Subcutaneous adipose tissue (tissue), 4 donors: ENCODE measurements around the gene ZSCAN32. TPM values are rescaled to one million over a fixed set of nuclear protein-coding genes. Genes with fewer than 3 reads are reported as not detected.

ENCODE experiments used
- total RNA-seq, 4 donors: library from RNA; depleted of rRNA; stranded (reverse); fragments of >200 nt; gene quantifications; one replicate each; pipeline ENCODE4 v1.1.0, GENCODE V29; 2016
- TF ChIP-seq, protein P1 (sequence below): fragments of 450-650 bp; IDR thresholded peaks from one replicate; pipeline ENCODE4 v1.5.1; 2016; ENCODE audit warnings: low read depth, mild to moderate bottlenecking, control low read depth, antibody characterized with exemption, moderate library complexity

Gene ZSCAN32
- total RNA-seq, 4 donors from 2014 or later = 9.0 to 15.4 (median 11.2) TPM

DNA sequence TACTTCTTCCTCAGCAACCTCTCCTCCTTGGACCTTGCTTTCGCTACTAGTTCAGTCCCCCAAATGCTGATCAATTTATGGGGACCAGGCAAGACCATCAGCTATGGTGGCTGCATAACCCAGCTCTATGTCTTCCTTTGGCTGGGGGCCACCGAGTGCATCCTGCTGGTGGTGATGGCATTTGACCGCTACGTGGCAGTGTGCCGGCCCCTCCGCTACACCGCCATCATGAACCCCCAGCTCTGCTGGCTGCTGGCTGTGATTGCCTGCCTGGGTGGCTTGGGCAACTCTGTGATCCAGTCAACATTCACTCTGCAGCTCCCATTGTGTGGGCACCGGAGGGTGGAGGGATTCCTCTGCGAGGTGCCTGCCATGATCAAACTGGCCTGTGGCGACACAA is 44.7 kb downstream of the ZSCAN32 start:
- TF ChIP-seq, protein P1, sequence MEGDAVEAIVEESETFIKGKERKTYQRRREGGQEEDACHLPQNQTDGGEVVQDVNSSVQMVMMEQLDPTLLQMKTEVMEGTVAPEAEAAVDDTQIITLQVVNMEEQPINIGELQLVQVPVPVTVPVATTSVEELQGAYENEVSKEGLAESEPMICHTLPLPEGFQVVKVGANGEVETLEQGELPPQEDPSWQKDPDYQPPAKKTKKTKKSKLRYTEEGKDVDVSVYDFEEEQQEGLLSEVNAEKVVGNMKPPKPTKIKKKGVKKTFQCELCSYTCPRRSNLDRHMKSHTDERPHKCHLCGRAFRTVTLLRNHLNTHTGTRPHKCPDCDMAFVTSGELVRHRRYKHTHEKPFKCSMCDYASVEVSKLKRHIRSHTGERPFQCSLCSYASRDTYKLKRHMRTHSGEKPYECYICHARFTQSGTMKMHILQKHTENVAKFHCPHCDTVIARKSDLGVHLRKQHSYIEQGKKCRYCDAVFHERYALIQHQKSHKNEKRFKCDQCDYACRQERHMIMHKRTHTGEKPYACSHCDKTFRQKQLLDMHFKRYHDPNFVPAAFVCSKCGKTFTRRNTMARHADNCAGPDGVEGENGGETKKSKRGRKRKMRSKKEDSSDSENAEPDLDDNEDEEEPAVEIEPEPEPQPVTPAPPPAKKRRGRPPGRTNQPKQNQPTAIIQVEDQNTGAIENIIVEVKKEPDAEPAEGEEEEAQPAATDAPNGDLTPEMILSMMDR = no peak

DNA sequence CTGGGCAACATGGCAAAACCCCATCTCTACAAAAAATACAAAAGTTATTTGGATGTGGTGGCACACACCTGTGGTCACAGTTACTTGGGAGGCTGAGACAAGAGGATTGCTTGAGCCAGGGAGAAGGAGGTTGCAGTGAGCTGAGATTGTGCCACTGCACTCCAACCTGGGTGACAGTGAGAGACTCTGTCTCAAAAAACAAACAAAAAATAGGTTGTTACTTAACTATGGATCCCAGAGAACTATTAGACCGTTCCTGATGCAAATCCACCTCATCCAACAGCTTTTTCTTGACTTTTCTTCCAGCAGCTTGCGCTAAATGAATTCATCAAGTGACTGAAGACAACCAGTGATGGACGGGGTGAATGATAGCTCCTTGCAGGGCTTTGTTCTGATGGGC is 45.2 kb downstream of the ZSCAN32 start, which contains the start of gene OR2C1:
Gene OR2C1 (plus strand): TSS at position 301 of the 400 bp plus-strand sequence. CDS start 52 bp downstream, at position 353.
- TF ChIP-seq, protein P1 = no peak

DNA sequence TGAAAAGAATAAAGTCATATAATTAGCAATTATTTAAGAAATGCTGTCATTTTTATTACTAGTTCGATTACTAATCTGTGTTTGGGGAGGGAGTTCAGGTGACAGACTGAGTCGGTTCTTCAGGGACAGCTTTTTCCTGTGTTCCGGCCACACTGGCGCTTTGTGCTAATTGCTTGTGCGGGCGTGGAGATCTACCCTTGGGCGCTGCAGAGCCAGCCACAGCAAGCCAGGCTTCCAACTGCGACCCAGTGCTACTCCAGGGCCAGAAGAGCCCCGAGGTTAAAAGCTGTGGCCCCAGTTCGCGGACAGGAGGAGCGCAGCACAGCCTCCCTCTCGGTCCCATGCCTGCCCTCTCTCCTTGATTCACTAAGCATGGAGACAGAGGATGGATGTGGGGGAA is 51.6 kb downstream of the ZSCAN32 start:
- TF ChIP-seq, protein P1 = no peak

DNA sequence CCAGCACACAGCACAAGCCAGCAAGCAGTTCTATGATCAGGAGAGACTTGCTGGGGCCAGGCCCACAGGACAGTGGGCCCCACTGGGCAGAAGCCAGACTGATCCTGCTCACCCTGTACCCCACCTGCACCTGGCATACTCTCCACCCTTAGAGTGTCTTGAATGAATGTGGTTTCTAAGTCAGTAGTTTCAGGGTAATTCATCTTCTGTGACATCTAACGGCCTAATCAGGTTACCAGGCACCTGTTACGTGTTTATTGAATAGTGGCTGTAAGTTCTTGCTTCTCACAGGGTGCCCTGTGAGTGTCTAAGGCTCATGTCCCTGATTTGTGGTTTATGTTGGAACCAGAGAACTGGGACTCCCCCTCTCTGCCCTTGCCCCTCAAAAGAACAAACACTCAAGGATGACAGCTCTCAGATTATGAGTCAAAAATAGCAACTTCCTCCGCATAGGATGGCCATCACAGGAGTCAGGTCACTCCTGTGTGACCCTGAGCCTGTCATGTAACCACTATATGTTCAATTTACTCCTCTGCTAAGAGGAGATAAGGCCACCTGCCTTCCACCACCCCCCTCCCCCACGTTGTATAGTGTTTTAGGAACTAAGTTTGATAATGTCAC is 52.1 kb downstream of the ZSCAN32 start:
- TF ChIP-seq, protein P1 = no peak

DNA sequence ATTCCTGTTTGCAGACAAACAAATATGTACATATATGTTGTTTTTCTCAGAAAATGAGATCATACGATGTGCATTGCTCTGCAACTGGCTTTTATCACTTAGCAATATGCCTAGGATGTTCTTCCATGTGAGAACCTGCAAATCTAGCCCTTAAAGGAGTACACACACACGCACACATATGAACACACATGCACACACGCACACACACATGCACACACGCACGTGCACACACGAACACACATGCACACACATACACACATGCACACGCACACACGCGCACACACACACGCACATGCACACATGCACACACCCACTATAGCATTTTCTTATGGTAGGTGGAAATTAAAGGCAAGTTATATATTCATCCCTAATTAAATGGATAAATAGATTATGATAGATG is 53.2 kb downstream of the ZSCAN32 start:
- TF ChIP-seq, protein P1 = no peak

DNA sequence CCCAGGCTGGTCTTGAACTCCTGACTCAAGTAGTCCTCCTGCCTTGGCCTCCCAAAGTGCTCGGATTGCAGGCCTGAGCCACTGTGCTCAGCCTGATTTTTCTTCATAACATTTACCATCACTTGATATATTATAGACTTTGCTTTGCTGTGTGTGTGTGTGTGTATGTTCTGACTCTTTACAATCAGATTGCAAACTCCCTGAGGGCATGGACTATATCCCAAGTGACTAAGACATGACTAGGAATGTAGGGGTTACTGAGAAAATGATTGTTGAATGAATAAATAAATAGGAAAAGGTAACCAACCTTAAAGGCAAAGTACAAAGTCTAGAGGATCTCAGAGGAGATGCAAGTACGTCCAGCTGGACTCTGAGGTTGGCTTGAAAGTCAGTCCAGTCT is 54.8 kb downstream of the ZSCAN32 start:
- TF ChIP-seq, protein P1 = no peak

Other genes starting within 250 kb of the ZSCAN32 start
- not detected for gene OR1F1, start 212.8 kb downstream of the ZSCAN32 start, total RNA-seq
- gene ZNF200, start 165.8 kb downstream of the ZSCAN32 start, total RNA-seq = 1 to 10 TPM; 4.4 to 7.8 (median 5.9) TPM
- gene MEFV, start 144.4 kb downstream of the ZSCAN32 start, total RNA-seq = 1 to 10 TPM; 3.0 to 7.7 (median 5.2) TPM
- gene ZNF263, start 117.5 kb downstream of the ZSCAN32 start, total RNA-seq = 10 to 100 TPM; 16.8 to 39.2 (median 28.7) TPM
- 1 to 10 TPM; 3.6 to 7.3 (median 5.2) TPM for gene TIGD7, start 95.6 kb downstream of the ZSCAN32 start, total RNA-seq
- 10 to 100 TPM; 14.8 to 25.4 (median 18.4) TPM for gene ZNF75A, start 95.5 kb downstream of the ZSCAN32 start, total RNA-seq
- under 1 TPM in 1 of 4 donors, not detected in 3; 0.44 TPM for gene OR2C1, start 45.1 kb downstream of the ZSCAN32 start, total RNA-seq
- 10 to 100 TPM in 2 of 4 donors, 1 to 10 TPM in 2; 7.3 to 17.1 (median 10.5) TPM for gene ZNF174, start 211 bp upstream of the ZSCAN32 start, total RNA-seq
- gene ZNF597, start 42.5 kb upstream of the ZSCAN32 start, total RNA-seq = 1 to 10 TPM; 1.9 to 2.5 (median 2.2) TPM
- gene NAA60, start 42.7 kb upstream of the ZSCAN32 start, total RNA-seq = 10 to 100 TPM; 17.6 to 43.0 (median 20.8) TPM
- gene C16orf90, start 94.5 kb upstream of the ZSCAN32 start, total RNA-seq = not detected
- 10 to 100 TPM; 11.6 to 24.7 (median 19.7) TPM for gene CLUAP1, start 100.0 kb upstream of the ZSCAN32 start, total RNA-seq
- 1 to 10 TPM in 2 of 4 donors, under 1 TPM in 2; 0.49 to 1.5 (median 1.0) TPM for gene NLRC3, start 176.4 kb upstream of the ZSCAN32 start, total RNA-seq
- gene SLX4, start 210.6 kb upstream of the ZSCAN32 start, total RNA-seq = 1 to 10 TPM; 2.4 to 3.8 (median 2.8) TPM